NCI-H2107 treated with DMSO at 0.1 percent for 48 hours (cell line): Measurements from ENCODE around the gene ATP2A1.
A peak's percentile ranks its signal among the peaks of the same experiment; 100 is the strongest.
"Not testable (repeated sequence)": the region's sequence is repeated elsewhere in the genome, so short reads cannot be mapped to it uniquely, and the experiment has no call there.

Experiments used
- DNase-seq: peaks from one replicate; lab custom pipeline; 2025; ENCODE audit not compliant: unreplicated experiment; lab: John Stamatoyannopoulos, UW

ATP2A1 gene

GRCh38 chr16:28858421-28858820 lies 19.9 kb upstream of the ATP2A1 start:
- DNase-seq: no peak

GRCh38 chr16:28859326-28859725 lies 19.0 kb upstream of the ATP2A1 start:
- DNase-seq: no peak

GRCh38 chr16:28863929-28864793 lies 14.1 kb upstream of the ATP2A1 start:
- DNase-seq: no peak

- DNase-seq: no peak
These were observed 13.1 kb upstream of the ATP2A1 start for GRCh38 chr16:28865001-28865688.

- DNase-seq: no peak
These were observed 12.4 kb upstream of the ATP2A1 start for GRCh38 chr16:28865722-28866453.

- no peak for DNase-seq
These were observed 11.9 kb upstream of the ATP2A1 start for GRCh38 chr16:28866454-28866804.

- DNase-seq: no peak
These were observed 11.0 kb upstream of the ATP2A1 start for GRCh38 chr16:28867241-28867640.

GRCh38 chr16:28867646-28868045 lies 10.6 kb upstream of the ATP2A1 start:
- DNase-seq: not testable (repeated sequence)

- DNase-seq: no peak
These were observed 9.1 kb upstream of the ATP2A1 start for GRCh38 chr16:28869201-28869600.

GRCh38 chr16:28872952-28873351 lies 5.3 kb upstream of the ATP2A1 start:
- DNase-seq: no peak

GRCh38 chr16:28873543-28874201 lies 4.6 kb upstream of the ATP2A1 start:
- DNase-seq: no peak

GRCh38 chr16:28874406-28874805 lies 3.9 kb upstream of the ATP2A1 start:
- no peak for DNase-seq

- no peak for DNase-seq
These were observed 2.9 kb upstream of the ATP2A1 start for GRCh38 chr16:28875134-28876018.

GRCh38 chr16:28876019-28876659 lies 2.1 kb upstream of the ATP2A1 start:
- no peak for DNase-seq

GRCh38 chr16:28876973-28877654 lies 1.2 kb upstream of the ATP2A1 start:
- peak; percentile 7 for DNase-seq

- DNase-seq: no peak
These were observed 660 bp upstream of the ATP2A1 start for GRCh38 chr16:28877655-28878000.

GRCh38 chr16:28879261-28879840 lies 1.1 kb downstream of the ATP2A1 start:
- DNase-seq: no peak

GRCh38 chr16:28879841-28880588 lies 1.7 kb downstream of the ATP2A1 start:
- DNase-seq: peak; percentile 74
